ENCODE measurements around the gene ING4.

ING4 gene

DNA sequence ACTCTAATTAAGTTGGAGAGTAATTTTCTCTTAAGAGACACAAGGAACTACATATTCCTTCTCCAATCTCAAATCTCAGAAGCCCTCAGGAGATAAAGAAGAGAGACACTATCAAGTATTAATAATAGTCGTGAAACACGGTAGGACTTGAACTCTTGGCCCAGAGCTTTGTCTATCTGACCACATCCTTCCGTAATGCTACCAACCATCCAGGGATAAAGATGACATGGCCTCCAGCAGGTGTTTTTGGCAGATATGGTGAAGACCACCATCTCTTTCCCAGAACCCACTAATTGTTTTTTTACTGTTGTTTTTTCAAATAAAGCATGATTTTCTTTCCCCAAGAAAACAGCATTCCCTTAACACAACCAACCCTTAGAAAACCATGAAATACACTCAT, 22.9 kb upstream of the ING4 start:
- no peak for DNase-seq

DNA sequence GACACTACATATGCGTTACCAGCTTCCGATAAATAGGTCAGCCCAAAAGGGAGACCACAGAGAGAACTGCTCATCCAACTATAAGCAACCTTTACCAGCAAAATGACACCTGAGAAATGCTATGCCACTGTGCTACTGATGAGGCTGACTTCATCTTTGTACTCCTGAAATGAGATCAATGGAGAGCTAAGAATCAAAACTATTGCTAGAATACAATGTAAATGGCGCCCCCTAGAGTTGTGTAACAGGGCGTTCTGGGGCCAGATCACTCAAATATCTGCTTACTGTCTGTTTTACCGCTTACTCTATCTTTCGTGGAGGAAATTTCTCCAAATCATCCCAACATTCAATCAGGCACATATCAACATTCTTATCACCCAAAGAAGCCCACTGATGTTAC, 21.7 kb upstream of the ING4 start:
- DNase-seq: peak; percentile 28

DNA sequence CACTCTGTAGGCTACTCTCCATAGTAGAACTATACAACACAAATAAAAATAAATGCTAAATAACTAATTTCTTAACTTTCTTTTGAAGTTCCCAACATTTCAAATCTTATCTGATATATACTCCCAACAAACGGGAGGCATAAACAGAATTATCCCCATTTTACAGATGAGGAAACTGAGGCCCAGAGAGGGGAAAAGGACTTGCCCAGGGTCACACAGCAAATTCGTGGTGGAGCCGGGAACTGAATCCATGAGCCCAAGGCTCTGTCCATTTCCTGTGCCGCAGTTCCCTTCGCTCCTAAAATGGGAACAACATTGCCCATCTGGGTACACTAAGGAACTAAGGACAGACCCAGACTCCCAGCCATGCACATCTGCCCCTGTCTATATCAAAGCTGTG, 14.0 kb upstream of the ING4 start:
- no peak for DNase-seq

DNA sequence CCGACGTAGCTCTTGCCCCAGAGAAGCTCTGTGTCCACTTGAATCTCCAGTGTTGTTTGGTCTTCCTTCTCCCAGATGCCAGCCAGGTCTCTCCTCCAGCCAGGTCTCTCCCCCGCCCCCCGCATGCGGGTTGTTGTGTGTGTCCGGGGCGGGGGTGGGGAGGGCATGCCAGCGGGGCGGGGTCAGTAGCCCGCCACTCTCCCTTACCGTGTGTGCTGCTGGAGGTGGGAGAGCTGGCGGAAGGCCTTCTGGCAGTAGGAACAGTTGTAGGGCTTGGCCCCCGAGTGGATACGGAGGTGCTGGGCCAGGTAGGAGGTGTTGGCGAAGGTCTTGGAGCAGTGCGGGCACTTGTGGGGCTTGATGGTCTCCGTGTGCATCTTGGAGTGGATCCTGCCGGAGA, 9.2 kb upstream of the ING4 start:
- no peak for DNase-seq

DNA sequence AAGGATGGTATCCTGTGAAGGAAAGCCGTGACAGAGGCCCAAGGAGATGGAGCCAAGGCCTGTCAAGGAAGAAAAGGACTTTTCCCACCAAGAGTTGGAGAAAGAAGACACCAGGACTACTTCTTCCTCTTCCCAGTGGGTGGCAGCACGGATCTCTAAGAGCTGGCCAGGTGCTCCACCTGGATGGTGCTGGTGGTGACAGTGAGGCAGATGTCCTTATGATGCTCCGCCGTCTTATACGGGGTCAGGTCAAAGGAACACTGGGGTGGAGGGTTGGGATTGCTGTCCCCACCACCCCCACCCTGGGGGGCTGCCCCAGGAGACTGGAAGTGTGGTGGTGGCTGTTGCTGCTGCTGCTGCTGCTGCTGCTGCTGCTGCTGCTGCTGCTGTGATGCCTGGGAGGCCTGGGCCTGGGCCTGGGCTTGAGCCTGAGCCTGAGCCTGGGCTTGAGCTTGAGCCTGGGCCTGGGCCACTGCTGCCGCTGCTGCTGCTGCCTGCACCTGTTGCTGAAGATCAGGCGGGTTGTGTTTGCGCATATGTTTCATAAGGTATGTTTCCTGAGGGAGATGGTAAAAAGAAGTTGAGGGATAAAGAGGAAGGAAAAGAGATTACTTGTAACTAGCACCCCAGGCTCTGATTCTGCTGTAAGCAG, 4.8 kb upstream of the ING4 start:
- no peak for DNase-seq

DNA sequence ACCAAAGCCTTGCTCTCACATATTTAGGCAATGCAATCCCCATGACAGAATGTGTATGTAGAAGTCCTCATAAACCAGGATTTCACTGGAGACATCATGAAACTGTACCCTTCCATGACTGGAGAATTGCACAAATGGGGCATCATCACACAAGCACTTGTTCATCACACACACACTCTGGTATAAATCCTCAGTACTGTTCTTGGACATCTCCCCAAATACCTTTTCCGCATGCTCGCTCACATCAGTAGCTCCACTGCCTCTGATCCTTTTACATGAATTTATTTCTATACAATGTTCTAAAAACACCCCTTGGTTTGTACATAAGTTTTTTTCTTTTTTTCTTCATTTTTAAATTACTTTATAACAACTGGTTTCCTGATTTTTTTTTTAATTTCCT, 3.3 kb upstream of the ING4 start:
- DNase-seq: no peak

DNA sequence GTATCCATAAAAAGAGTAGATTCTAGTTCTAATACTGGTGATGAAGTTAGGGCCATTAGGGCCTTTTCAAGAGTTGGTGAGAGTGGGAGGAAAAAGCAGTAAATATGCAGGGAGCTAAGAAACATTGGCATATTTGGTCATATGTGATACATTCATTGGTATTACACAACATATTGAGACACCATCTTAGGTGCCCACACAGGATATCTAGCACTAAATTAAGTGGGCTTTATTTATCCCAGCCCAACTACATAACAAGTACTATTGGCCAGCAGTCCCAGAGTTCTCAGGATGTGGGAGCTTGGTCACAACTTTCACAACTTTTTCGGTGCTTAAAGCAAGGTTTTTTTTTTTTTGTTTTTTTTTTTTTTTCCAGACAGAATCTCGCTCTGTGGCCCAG, 2.0 kb upstream of the ING4 start:
- DNase-seq: no peak

DNA sequence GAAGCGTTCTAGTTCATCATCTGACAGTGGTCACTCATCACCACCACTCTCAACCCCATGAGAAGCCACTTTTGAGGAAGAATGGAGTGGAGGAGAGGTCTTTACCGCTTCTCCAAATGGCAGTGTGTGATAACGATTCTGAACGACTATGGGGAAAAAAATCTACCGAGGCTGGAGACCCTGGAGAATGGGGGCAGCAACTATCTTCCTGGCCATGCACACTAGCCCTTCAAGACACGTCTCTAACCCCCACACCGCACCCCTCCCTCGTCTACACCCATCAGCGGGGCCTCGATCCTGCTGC, 365 bp downstream of the ING4 start:
- DNase-seq: no peak

DNA sequence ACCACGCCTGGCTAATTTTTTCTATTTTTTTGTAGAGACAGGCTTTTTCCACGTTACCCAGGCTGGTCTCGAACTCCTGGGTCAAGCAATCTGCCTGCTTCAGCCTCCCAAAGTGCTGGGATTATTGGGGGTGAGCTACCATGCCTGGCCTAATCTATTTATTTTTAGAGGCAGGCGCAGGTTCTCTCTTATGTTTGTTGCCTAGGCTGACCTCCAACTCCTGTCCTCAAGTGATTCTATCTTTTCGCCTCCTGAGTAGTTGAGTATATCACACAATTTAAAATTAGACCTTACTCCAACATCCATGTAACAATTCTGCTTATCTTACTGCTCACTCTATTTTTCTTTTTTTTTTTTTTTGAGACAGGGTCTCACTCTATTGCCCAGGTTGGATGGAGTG, 8.9 kb downstream of the ING4 start:
- DNase-seq: no peak

DNA sequence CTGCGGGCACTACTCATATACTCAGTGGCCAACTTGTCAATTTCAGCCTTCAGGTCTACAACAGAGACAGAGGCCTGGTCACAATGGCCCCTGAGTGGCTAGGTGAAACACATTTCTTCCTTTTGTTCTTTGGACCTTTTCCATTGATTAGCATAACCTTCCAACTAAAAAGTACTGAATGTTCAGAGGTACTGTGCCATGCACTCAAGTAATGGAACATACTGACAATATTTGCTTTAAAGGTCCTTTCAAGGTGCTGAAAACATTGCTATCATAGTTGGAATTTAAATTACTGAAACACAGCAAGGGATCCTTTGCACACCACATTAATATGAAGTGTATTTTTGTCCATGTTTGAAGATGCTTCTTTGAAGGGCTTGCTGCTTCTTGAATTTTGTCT, 9.6 kb downstream of the ING4 start:
- DNase-seq: no peak

DNA sequence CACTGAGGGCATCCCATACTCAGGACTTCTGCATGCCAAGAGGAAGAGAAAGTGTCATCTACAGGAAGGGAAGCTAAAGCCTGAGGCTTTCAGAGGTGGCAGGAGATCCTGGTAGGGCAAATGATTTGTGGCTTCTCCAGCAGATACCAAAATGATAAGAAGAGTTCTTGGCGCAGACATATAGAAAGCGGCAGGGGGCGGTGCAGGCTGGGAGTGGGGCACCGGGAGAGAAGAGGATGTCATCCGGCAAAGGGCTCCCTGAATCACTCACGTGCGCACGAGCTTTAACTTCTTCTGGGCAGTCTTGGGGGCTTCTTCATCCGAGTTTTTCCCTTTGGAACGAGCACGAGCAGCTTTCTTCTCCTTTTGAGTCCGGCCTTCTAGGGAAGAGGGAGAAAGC, 10.5 kb downstream of the ING4 start:
- no peak for DNase-seq

DNA sequence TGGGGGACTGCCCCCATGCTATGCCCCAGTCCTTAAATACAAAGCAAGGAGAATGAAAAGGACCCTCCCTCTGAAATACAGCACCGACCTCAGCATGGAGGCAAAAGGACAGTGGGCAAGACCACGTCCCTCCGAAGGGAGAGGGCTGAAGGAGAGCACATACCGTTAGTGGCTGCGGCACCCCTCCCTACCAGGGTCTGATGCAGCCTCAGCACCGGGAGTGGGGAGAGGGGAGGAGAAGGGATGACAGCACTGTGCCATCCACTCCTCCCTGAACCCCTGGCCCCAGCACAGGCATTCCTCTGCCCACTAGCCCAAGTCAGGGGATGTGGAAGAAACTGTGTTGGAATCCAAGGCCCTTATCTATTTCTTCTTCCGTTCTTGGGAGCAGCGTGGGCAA, 12.1 kb downstream of the ING4 start:
- DNase-seq: no peak

DNA sequence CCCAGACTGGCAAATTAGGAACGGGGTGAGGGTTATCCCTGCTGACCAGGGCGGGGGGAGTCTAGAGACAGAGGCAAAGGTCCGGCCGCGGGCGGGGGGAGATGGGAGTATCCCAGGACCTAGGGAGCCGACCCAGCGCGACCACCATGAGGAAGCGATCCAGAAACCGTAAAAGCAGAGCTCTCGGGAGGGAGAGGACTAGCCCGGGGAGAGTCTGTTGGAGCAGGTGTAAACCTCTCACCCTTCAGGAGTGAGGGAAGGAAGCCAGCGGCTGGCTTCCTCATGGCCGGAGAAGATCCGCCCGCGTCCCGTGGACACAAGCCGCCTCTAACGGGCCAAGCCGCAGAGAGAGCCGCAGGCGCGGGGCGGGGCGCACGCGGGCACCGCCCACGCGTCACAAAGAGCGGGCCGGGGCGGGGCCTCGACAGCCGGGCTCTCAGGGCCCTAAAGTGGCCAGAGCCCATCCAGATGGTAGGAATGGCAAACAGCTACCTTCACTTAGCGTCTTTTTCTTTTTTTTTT, 15.8 kb downstream of the ING4 start, which contains the start of gene ACRBP:
Gene ACRBP (minus strand): TSS at position 350 of the 522 bp plus-strand sequence. CDS start 66 bp downstream, at position 284.
- DNase-seq: peak; percentile 39

DNA sequence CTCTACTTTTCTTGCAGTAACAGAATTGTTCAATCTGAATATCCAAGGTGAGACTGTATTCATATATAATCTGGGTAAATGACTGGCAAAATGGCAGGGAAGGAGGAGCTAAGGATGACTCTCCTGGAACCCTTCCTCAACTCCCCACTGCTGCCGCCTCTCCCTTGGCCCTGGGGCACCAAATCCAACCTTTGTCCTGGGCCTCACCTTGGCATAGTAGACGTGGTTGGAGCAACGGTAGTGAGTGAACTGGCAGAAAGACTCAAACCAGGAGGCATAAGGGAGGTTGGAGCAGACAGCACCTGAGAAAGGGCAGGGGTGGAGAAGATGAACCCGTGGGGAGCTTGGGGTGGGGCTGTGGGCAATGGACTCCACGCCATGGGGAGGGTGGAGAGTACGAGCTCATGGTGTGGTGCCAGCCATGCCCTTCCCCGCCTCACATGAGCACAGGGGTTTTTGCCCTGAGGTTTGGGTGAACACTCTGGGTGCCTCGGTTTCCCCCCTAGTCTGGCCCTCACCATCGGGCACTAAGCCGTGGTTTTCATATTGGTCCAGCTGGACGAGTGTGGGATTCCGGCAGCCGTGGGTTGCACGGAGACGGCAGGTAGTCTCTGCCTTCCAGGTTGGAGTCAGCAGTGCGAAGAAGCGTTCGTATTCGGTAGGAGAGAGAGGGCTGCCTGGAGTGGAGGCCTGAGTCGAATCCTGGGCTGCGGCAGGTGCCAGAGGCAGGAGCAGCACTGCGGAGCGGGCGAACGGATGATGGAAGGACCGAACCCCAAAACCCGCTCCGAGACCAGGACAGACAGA, 16.4 kb downstream of the ING4 start:
- DNase-seq: no peak

DNA sequence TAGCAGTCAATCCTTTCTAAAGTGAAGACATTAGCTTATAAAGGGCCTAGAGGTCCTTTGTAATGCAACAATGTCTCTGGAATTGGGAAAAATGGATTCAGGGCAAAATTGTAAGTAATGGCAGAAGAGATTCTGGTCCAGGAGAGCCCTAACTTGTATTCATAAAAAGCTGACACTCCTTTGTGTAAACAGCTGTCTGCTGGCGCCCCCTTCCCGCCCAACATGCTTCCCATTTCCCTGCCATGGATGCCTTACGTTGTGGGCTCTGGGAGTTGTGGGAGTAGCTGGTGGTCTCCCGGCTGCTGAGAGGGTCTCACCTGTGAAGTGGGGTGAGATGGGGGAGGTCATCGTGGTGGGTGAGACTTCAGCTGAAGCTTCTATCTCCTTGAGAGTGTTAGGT, 18.0 kb downstream of the ING4 start:
- peak; percentile 17 for DNase-seq

DNA sequence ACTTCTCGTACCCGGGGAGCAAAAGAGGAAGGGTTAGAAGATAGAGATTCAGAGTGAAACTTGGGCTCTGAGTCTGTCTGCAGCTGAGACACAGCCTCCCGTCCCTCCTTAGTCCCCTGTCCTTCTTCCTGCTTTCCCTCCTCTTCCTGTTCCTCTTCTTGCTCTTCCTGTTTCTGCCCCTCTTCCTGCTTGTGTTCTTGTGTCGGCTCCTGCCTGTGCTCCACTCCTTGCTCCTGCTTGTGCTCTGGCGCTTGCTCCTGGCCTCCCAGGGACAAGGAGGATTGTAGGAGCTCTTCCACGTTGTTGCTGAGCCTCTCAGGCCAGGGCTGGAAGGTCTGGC, 18.7 kb downstream of the ING4 start:
- DNase-seq: no peak

DNA sequence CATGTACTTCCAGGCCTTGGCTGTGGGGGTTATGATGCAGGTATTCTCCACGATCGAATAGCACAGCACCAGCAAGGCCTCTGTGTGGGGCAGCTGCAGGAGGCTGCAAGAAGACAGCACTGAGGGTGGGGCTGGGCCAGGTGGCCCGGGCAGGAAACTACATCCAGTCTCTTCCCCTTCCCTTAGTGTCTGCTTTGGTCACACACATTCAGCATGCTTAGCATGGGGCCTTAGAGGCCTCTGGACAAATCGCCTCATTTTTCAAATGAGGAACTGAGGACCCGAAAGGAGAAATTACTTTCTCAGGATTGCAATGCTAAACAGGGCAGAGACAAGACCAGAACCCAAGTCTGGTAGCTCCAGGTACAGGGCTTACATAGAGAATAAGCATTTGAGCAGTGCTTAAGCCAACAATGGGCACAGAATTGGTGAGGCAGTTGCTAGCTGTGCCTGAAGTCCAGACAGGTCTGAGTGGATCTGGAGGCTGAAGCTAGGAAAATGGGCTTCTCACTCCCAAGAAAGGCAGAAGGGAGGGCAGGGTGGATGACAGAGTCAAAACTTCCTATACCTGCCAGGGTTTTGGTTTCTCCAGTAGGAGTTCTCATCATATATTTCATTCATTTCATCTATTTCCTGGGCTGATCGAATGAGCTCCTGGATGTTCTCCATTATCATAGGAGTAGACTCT, 19.2 kb downstream of the ING4 start:
- no peak for DNase-seq

DNA sequence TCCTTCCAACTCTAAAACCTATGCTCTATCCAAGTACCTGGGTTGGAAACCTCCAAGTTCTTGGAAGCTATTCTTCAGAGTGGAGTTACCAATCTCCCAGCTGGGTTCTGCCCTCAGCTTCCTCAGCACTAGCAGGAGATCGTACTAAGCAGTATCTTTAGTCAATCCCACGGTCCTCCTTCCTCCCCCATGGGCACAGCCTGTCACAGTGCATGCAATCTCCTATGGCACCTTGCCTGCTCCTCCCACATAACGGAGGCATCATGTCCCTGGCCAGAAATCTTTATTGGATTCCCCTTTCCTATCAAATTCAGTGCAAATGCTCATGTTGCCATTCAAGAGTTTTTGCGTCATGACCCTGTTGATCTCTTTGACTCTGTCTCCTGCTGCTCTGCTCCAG, 21.8 kb downstream of the ING4 start:
- DNase-seq: no peak

DNA sequence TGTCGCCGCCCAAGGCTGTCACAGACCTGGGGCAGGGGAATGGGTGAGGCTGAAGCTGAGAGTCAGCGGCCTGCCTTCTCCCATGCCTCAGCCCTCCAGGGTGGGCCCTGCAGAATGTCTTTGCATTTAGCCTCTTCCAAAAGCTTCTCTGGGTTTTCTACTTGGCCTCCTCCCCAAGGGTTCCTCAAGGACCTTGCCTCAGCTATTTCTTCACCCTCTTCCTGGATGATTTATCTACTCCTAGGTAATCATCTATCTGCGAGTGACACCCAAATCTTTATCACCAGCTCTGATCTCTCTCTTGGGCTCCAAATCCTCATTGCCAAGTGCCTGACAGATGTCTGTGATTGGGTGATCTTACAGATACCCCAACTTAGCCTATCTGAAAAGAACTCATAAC, 22.4 kb downstream of the ING4 start:
- DNase-seq: no peak

DNA sequence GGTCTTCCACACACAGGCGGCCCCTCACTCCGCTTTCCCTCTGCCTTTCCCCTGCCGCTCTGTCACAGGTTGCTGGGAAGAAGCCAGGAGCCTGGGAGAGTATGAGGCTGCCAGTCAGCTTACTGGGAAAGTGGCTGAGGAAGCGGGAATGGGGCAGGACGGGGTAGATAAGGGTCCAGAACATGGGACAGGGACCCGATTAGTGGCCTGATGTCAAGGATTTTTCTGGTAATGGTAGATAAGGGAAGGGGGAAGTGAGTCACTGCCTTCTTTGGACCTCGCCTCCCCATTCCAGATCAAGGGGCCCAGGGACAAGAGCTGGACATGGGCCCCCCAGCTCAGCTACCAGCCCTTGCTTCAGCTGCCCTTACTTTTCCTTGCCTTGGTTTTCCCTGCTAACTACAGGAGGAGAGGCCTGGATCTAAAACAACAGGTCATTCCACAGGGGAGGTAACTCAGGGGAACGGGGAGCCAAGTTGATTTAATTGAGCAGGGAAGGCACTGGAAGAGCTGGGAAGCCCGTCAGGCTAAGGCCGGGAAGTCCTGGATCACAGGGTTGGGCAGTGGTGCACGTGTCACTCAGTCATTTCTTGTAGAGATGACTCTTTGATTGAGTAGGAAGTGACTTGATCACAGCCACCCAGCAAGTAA, 23.6 kb downstream of the ING4 start:
- no peak for DNase-seq

DNA sequence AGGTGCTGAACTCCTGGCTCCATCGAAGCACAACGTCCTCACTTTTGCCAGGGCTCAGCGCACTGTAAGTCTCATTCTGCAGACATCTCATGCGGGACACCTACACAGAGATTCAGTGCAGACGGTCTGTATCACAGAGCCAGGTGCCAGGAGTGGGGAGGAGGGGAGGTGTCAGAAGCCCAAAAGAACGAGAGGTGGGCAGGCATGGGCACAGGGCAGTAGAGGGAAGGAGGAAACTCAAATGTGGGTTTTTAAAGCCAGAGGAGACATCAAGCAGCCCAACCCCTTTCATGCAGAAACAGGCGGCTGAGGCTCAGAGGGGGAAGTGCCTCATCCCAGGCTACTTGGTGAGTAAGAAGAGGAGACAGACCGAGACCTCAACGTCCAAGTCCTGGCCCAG, 24.6 kb downstream of the ING4 start:
- no peak for DNase-seq

DNA sequence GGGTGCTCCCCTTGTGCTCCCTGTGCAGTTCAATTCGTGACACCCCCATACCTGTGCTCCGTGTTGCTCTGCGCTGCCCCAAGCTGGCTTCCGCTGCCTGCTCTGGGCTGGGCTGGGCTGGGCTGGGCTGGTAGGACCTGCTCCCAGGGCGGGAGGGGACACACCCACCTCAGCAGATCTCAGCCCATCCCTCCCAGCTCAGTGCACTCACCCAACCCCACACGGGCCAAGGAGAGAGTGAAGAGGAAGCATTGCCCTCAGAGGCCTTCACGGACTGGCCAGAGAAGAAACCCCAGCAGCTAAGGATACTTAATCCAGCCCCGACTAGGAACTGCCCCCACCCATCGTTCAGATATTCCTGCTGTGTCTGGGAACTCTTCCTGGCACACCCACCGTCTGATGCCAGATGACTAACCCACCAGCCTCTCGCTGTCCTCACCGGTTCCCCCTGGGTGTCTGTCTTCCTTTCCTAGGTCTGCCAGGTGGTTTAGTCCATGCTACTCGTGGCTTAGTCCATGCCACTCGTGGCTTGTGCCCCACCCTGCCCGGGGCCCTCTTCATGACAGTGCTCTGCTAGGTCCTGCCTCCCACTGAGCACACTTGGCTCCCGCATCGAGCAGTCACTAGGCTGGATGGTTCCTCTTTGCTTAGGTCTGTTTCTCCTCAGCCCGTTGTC, 26.9 kb downstream of the ING4 start, which contains the start of gene LPAR5:
Gene LPAR5 (minus strand): TSS at position 104 of the 676 bp plus-strand sequence. CDS start 14,711 bp downstream, outside the sequence.
- peak; percentile 52 for DNase-seq

DNA sequence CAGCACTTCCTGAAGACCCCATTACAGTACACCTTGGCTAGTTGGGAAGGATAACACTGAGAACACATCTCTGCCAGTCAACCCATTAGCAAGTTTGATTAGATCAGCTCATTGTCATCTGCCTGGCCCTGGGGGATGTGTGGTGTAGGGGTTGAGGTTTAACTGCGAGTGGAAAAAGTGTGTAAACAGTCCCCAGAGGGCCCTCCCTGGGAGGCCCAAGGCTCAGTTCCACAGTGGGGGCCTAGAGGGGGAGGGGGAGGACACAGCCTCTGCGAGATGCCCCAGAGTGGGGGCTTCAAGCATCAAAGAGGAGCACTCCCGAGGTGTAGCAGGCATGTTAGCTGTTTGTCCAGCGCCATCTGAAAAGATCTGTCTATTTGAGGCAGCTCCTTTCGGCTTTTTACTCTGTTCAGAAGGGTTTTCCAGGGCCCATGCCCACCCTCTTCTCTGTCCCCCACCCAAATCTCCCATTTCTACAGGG, 27.5 kb downstream of the ING4 start:
- peak; percentile 45 for DNase-seq

All from fibroblast of upper back skin (primary cell).